Measurements from ENCODE around the gene JADE3.

GRCh38 chrX:46912098-46912602 is at the start of gene JADE3:
- no peak for TF ChIP-seq CTCF (conservative IDR thresholded peaks at IDR 0.05; ENCODE audit: low read depth, low read length)
- TF ChIP-seq EZH2 (IDR thresholded peaks at IDR 0.05; ENCODE audit: borderline replicate concordance, low read depth, low read length, poor library complexity, severe bottlenecking): no peak

Measured in A673 (cell line).